ENCODE measurements around the gene TMEM164.

TMEM164 gene

DNA sequence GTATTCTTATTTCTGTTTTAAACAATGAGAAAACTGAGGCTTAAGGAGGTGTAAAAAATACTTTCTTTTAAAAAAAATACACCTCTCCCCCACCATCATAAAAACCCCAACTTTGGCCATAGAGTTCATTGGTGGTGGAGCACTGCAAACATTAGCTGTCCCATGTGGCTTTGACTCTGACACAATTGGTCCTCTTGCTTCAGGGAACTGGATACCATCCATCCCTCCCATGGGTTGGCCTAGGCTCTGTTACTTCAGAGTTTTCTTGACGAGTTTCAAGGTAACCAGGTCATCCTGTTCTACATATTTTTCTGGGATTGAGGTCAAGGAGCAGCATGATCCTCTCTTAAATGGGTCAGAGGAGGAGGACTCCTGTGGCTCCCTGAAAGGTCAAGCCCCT lies 50.5 kb downstream of the TMEM164 start:
- TF ChIP-seq NFRKB (IDR thresholded peaks at IDR 0.05) (no peak), TARDBP (IDR thresholded peaks at IDR 0.05) (no peak), ELF4 (IDR thresholded peaks at IDR 0.05) (no peak), FOXA1 (IDR thresholded peaks at IDR 0.05) (no peak), CTBP1 (IDR thresholded peaks at IDR 0.05; ENCODE audit: borderline replicate concordance) (no peak), SUZ12 (IDR thresholded peaks at IDR 0.05) (no peak), FOXM1 (IDR thresholded peaks at IDR 0.05; ENCODE audit: borderline replicate concordance) (no peak), L3MBTL2 (conservative IDR thresholded peaks at IDR 0.05) (no peak), ZNF384 (IDR thresholded peaks at IDR 0.05) (no peak), BHLHE40 (IDR thresholded peaks at IDR 0.05; ENCODE audit: borderline replicate concordance) (no peak), FOXK2 (IDR thresholded peaks at IDR 0.05) (no peak), HDGF (IDR thresholded peaks at IDR 0.05; ENCODE audit: borderline replicate concordance) (no peak), ARNT (IDR thresholded peaks at IDR 0.05) (no peak), LEF1 (IDR thresholded peaks at IDR 0.05; ENCODE audit: borderline replicate concordance) (no peak), SP1 (IDR thresholded peaks at IDR 0.05) (no peak)
- TF ChIP-seq, protein P1, sequence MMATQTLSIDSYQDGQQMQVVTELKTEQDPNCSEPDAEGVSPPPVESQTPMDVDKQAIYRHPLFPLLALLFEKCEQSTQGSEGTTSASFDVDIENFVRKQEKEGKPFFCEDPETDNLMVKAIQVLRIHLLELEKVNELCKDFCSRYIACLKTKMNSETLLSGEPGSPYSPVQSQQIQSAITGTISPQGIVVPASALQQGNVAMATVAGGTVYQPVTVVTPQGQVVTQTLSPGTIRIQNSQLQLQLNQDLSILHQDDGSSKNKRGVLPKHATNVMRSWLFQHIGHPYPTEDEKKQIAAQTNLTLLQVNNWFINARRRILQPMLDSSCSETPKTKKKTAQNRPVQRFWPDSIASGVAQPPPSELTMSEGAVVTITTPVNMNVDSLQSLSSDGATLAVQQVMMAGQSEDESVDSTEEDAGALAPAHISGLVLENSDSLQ (IDR thresholded peaks at IDR 0.05): no peak
- ChIA-PET POLR2A (interaction anchor here (1.4 kb wide), 1 partner anchor 8 kb away, joined by 3 read pairs; no protein-coding TSS in a partner anchor), CTCF (no interaction called here)
- DNase-seq (ENCODE audit: extremely low spot score): no peak

- ChIA-PET POLR2A (no interaction called here), CTCF (no interaction called here)
- no peak for DNase-seq (ENCODE audit: extremely low spot score)
- TF ChIP-seq, protein P1 (IDR thresholded peaks at IDR 0.05): no peak
- TF ChIP-seq ZNF384 (IDR thresholded peaks at IDR 0.05) (no peak), NFRKB (IDR thresholded peaks at IDR 0.05) (no peak), L3MBTL2 (conservative IDR thresholded peaks at IDR 0.05) (no peak), FOXK2 (IDR thresholded peaks at IDR 0.05) (no peak), ELF4 (IDR thresholded peaks at IDR 0.05) (no peak), BHLHE40 (IDR thresholded peaks at IDR 0.05; ENCODE audit: borderline replicate concordance) (no peak), SUZ12 (IDR thresholded peaks at IDR 0.05) (no peak), TARDBP (IDR thresholded peaks at IDR 0.05) (no peak), CTBP1 (IDR thresholded peaks at IDR 0.05; ENCODE audit: borderline replicate concordance) (no peak), FOXA1 (IDR thresholded peaks at IDR 0.05) (no peak), LEF1 (IDR thresholded peaks at IDR 0.05; ENCODE audit: borderline replicate concordance) (no peak), ARNT (IDR thresholded peaks at IDR 0.05) (no peak), SP1 (IDR thresholded peaks at IDR 0.05) (no peak), FOXM1 (IDR thresholded peaks at IDR 0.05; ENCODE audit: borderline replicate concordance) (no peak), HDGF (IDR thresholded peaks at IDR 0.05; ENCODE audit: borderline replicate concordance) (no peak)
These were observed 52.7 kb downstream of the TMEM164 start for GRCh38 chrX:110055616-110056015.

- ChIA-PET POLR2A (no interaction called here), CTCF (no interaction called here)
- DNase-seq (ENCODE audit: extremely low spot score): no peak
- TF ChIP-seq, protein P1 (IDR thresholded peaks at IDR 0.05): no peak
- no peak for TF ChIP-seq ARNT (IDR thresholded peaks at IDR 0.05)
- no peak for TF ChIP-seq LEF1 (IDR thresholded peaks at IDR 0.05; ENCODE audit: borderline replicate concordance)
- no peak for TF ChIP-seq SP1 (IDR thresholded peaks at IDR 0.05)
These were observed 53.5 kb downstream of the TMEM164 start for GRCh38 chrX:110056419-110056818.

DNA sequence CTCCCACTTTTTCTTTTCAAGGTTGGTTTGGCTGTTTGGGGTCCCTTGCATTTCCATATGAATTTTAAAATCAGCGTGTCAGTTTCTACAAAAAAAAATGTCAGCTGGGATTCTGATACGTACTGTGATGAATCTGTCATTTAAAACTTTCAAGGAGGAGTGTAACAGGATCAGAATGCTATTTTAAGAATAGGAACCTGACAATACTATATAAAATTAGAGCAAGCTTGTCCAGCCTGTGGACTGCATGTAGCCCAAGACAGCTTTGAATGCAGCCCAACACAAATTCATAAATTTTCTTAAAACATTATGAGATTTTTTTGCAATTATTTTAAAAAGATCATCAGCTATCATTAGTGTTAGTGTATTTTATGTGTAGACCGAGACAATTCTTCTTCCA lies 56.5 kb downstream of the TMEM164 start:
- POLR2A ChIA-PET: no interaction called here
- DNase-seq (ENCODE audit: extremely low spot score): no peak
- CTCF ChIA-PET: interaction anchor here (0.6 kb wide), 1 partner anchor 148 kb away, joined by 4 read pairs; no protein-coding TSS in a partner anchor
- no peak for TF ChIP-seq ARNT (IDR thresholded peaks at IDR 0.05)
- TF ChIP-seq FOXM1 (IDR thresholded peaks at IDR 0.05; ENCODE audit: borderline replicate concordance): no peak
- TF ChIP-seq CTBP1 (IDR thresholded peaks at IDR 0.05; ENCODE audit: borderline replicate concordance): no peak
- TF ChIP-seq BHLHE40 (IDR thresholded peaks at IDR 0.05; ENCODE audit: borderline replicate concordance): no peak
- TF ChIP-seq TARDBP (IDR thresholded peaks at IDR 0.05): no peak
- no peak for TF ChIP-seq ELF4 (IDR thresholded peaks at IDR 0.05)
- TF ChIP-seq FOXA1 (IDR thresholded peaks at IDR 0.05): no peak

GRCh38 chrX:110060317-110060716 lies 57.4 kb downstream of the TMEM164 start:
- CTCF ChIA-PET: interaction anchor here (0.6 kb wide), 1 partner anchor 149 kb away, joined by 4 read pairs; no protein-coding TSS in a partner anchor

More at GRCh38 chrX:110060317-110060716, 57.4 kb downstream of the TMEM164 start:
- POLR2A ChIA-PET: no interaction called here
- TF ChIP-seq, protein P1 (IDR thresholded peaks at IDR 0.05): no peak
- TF ChIP-seq ZNF384 (IDR thresholded peaks at IDR 0.05) (no peak), BHLHE40 (IDR thresholded peaks at IDR 0.05; ENCODE audit: borderline replicate concordance) (no peak), TARDBP (IDR thresholded peaks at IDR 0.05) (no peak), NFRKB (IDR thresholded peaks at IDR 0.05) (no peak), CTBP1 (IDR thresholded peaks at IDR 0.05; ENCODE audit: borderline replicate concordance) (no peak), HDGF (IDR thresholded peaks at IDR 0.05; ENCODE audit: borderline replicate concordance) (no peak), ELF4 (IDR thresholded peaks at IDR 0.05) (no peak), FOXA1 (IDR thresholded peaks at IDR 0.05) (no peak), L3MBTL2 (conservative IDR thresholded peaks at IDR 0.05) (no peak), FOXK2 (IDR thresholded peaks at IDR 0.05) (no peak), FOXM1 (IDR thresholded peaks at IDR 0.05; ENCODE audit: borderline replicate concordance) (no peak), LEF1 (IDR thresholded peaks at IDR 0.05; ENCODE audit: borderline replicate concordance) (no peak), ARNT (IDR thresholded peaks at IDR 0.05) (no peak), SP1 (IDR thresholded peaks at IDR 0.05) (no peak), SUZ12 (IDR thresholded peaks at IDR 0.05) (no peak)
- no peak for DNase-seq (ENCODE audit: extremely low spot score)

All from HEK293T (cell line).